Tibial nerve (tissue), 4 donors: ENCODE results near the gene ACKR4. TPM values are rescaled to one million over a fixed set of nuclear protein-coding genes. Genes with fewer than 3 reads are reported as not detected.
A peak's percentile ranks its signal among the peaks of the same experiment; 100 is the strongest.
"Not testable (repeated sequence)": the region's sequence is repeated elsewhere in the genome, so short reads cannot be mapped to it uniquely, and the experiment has no call there.

Experiments
- DNase-seq, 2 donors: peaks; one replicate each; pipeline ENCODE4 v3.0.0-alpha.2; 2019; ENCODE audit warnings: low spot score in 2 of 2
- H3K27ac ChIP-seq, 4 donors: fragments of 200-600 bp; sonication (generic) in 3 of 4; one replicate each; pipeline ENCODE4 v1.5.1; 2017 to 2019; ENCODE audit warnings: mild to moderate bottlenecking in 1 of 4
- H3K27me3 ChIP-seq, 2 donors: fragments of 200-600 bp; sonication (generic) in 1 of 2; one replicate each; pipeline versions ENCODE4 v1.5.1 to v1.6.0; 2017 to 2019
- H3K36me3 ChIP-seq, 3 donors: fragments of 200-600 bp; sonication (generic); one replicate each; pipeline ENCODE4 v1.5.1; 2018 to 2019
- H3K4me1 ChIP-seq, 4 donors: fragments of 200-600 bp; sonication (generic) in 3 of 4; one replicate each; pipeline ENCODE4 v1.5.1; 2017 to 2019
- H3K4me3 ChIP-seq, 4 donors: fragments of 200-600 bp; sonication (generic) in 3 of 4; one replicate each; pipeline ENCODE4 v1.5.1; 2017 to 2019; ENCODE audit warnings: mild to moderate bottlenecking in 1 of 4, moderate library complexity in 1 of 4
- H3K9me3 ChIP-seq, 4 donors: fragments of 200-600 bp; sonication (generic) in 3 of 4; one replicate each; pipeline ENCODE4 v1.5.1; 2017 to 2019
- CTCF ChIP-seq, 5 experiments: fragments of 200-600 bp in 3 of 5; fragments of 450-650 bp in 2 of 5; sonication (generic) in 3 of 5; IDR thresholded peaks; one replicate each; pipeline ENCODE4 v1.5.1; 2016 to 2019; ENCODE audit warnings: antibody characterized with exemption in 5 of 5, mild to moderate bottlenecking in 3 of 5, moderate library complexity in 2 of 5
- EP300 ChIP-seq, 2 donors: sonication (generic); formaldehyde crosslinking; IDR thresholded peaks; one replicate each; pipeline ENCODE4 v1.6.1; 2017; ENCODE audit warnings: antibody characterized with exemption in 2 of 2, mild to moderate bottlenecking in 1 of 2
- POLR2A ChIP-seq, 2 donors: fragments of 450-650 bp; IDR thresholded peaks; one replicate each; pipeline ENCODE4 v1.6.1; 2017; ENCODE audit warnings: antibody characterized with exemption in 2 of 2, mild to moderate bottlenecking in 2 of 2, moderate library complexity in 2 of 2
- WGBS, 2 donors: methylation state at CpG; one replicate each; pipeline ENCODE4 v1.1.5; 2018; 5-methylcytosine and 5-hydroxymethylcytosine counted together
- total RNA-seq, 4 donors: library from RNA; depleted of rRNA; stranded (reverse); fragments of >200 nt; gene quantifications; one replicate each; pipeline ENCODE4 v1.1.0, GENCODE V29; 2016

The ACKR4 gene
- total RNA-seq, 4 donors from 2014 or later, result 0.22 to 1.0 (median 0.59) TPM; not detected in 1

- Histone ChIP-seq H3K4me1 (peaks cover 0 to 22% (median 0%) of the 10 kb centered on the region in 4 donors), H3K27me3 (no peaks in the 10 kb centered on the region), H3K36me3 (peaks cover 0 to 28% (median 0%) of the 10 kb centered on the region in 3 donors), H3K4me3 (no peak overlapping the region), H3K27ac (no peak overlapping the region), H3K9me3 (no peaks in the 10 kb centered on the region)
- WGBS, 2 donors, result 64 to 69% methylated on average over 6 of the region's 6 CpGs
- TF ChIP-seq EP300 (IDR thresholded peaks at IDR 0.05), result no peak
- no peak for TF ChIP-seq CTCF (IDR thresholded peaks at IDR 0.05)
- no peak for TF ChIP-seq POLR2A (IDR thresholded peaks at IDR 0.05)
- DNase-seq, result no peak
Observed at GRCh38 chr3:132553826-132554225, 43.2 kb upstream of the ACKR4 start.

GRCh38 chr3:132554437-132554836 is 42.6 kb upstream of the ACKR4 start:
- H3K27ac ChIP-seq, result no peak overlapping the region
- 25 to 33% methylated on average over 8 of the region's 8 CpGs for WGBS, 2 donors
- H3K36me3 ChIP-seq, result peaks cover 0 to 31% (median 0%) of the 10 kb centered on the region in 3 donors
- no peaks in the 10 kb centered on the region for H3K27me3 ChIP-seq
- DNase-seq, result no peak
- no peak overlapping the region for H3K4me3 ChIP-seq
- TF ChIP-seq CTCF (IDR thresholded peaks at IDR 0.05) (no peak), EP300 (IDR thresholded peaks at IDR 0.05) (no peak), POLR2A (IDR thresholded peaks at IDR 0.05) (no peak)
- H3K9me3 ChIP-seq, result no peaks in the 10 kb centered on the region
- H3K4me1 ChIP-seq, result peaks cover 0 to 21% (median 0%) of the 10 kb centered on the region in 4 donors

- 78 to 83% methylated on average over 5 of the region's 5 CpGs for WGBS, 2 donors
- H3K4me3 ChIP-seq, result no peak overlapping the region
- no peaks in the 10 kb centered on the region for H3K9me3 ChIP-seq
- peaks cover 0 to 11% (median 0%) of the 10 kb centered on the region in 4 donors for H3K4me1 ChIP-seq
- no peaks in the 10 kb centered on the region for H3K27me3 ChIP-seq
- DNase-seq, result no peak
- peaks cover 0 to 40% (median 0%) of the 10 kb centered on the region in 3 donors for H3K36me3 ChIP-seq
- TF ChIP-seq POLR2A (IDR thresholded peaks at IDR 0.05), result no peak
- TF ChIP-seq EP300 (IDR thresholded peaks at IDR 0.05), result no peak
- no peak for TF ChIP-seq CTCF (IDR thresholded peaks at IDR 0.05)
- no peak overlapping the region for H3K27ac ChIP-seq
Observed at GRCh38 chr3:132555306-132556035, 41.6 kb upstream of the ACKR4 start.

- DNase-seq, H3K4me3 ChIP-seq, H3K27me3 ChIP-seq, H3K4me1 ChIP-seq, H3K27ac ChIP-seq, H3K9me3 ChIP-seq: not testable (repeated sequence)
- H3K36me3 ChIP-seq, result peaks cover 0 to 45% (median 0%) of the 10 kb centered on the region in 3 donors
- WGBS, 2 donors, result 90 to 91% methylated on average over 3 of the region's 3 CpGs
Observed at GRCh38 chr3:132556036-132556386, 41.1 kb upstream of the ACKR4 start.

- TF ChIP-seq EP300 (IDR thresholded peaks at IDR 0.05) (peak in 1 of 2 donors; percentile 55), POLR2A (IDR thresholded peaks at IDR 0.05) (no peak), CTCF (IDR thresholded peaks at IDR 0.05) (no peak)
- peak; percentile 37 to 51 for DNase-seq
- H3K4me3 ChIP-seq, result no peak overlapping the region
- 65 to 77% methylated on average over 8 of the region's 8 CpGs for WGBS, 2 donors
- H3K36me3 ChIP-seq, result peaks cover 0 to 46% (median 0%) of the 10 kb centered on the region in 3 donors
- peak overlapping the region in 1 of 4 donors; percentile 40 for H3K27ac ChIP-seq
- no peaks in the 10 kb centered on the region for H3K9me3 ChIP-seq
- peaks cover 0 to 5% (median 0%) of the 10 kb centered on the region in 4 donors for H3K4me1 ChIP-seq
- no peaks in the 10 kb centered on the region for H3K27me3 ChIP-seq
Observed at GRCh38 chr3:132556508-132557159, 40.4 kb upstream of the ACKR4 start.
